K562 (cell line): Measurements from ENCODE around the gene GLIPR1.

Source experiments
- CEBPB ChIP-seq: fragments of 450-650 bp; IDR thresholded peaks from 2 replicates; pipeline ENCODE4 v1.6.1; 2016; ENCODE audit warnings: missing genetic modification characterization, missing compliant biosample characterization
- MTA2 ChIP-seq: fragments of 450-650 bp; IDR thresholded peaks from 2 replicates; pipeline ENCODE4 v1.6.1; 2016; ENCODE audit warnings: low read depth
- ZBTB26 ChIP-seq: fragments of 450-650 bp; formaldehyde crosslinking; IDR thresholded peaks from 2 replicates; pipeline ENCODE4 v1.4.0; 2022; ENCODE audit warnings: missing genetic modification characterization
- TF ChIP-seq, protein P1 (sequence below): sonication (generic); formaldehyde crosslinking; IDR thresholded peaks from 2 replicates; pipeline ENCODE4 v1.8.1; 2023; ENCODE audit warnings: mild to moderate bottlenecking, missing genetic modification reagents

DNA sequence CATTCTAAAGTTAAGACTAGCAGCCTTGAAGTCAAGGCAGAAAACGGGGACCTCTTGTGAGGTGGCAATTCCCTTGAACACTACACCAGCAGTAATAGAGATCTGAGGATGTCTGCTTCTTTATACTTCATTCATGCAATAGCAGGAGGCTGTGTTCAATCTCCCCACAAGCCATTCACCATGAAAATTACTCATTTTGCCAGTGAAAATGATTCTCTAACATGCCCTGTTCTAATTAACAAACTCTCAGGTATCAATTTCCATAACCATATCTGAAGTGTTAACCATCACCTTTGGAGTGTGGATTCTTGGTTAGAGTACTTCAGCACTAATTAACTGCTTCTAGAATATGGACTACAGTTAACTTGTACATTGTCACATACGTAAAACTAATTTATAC lies 3.4 kb upstream of the GLIPR1 start:
- TF ChIP-seq ZBTB26 (CRISPR knock-in tag) (no peak), CEBPB (no peak), MTA2 (no peak)
- TF ChIP-seq, protein P1, sequence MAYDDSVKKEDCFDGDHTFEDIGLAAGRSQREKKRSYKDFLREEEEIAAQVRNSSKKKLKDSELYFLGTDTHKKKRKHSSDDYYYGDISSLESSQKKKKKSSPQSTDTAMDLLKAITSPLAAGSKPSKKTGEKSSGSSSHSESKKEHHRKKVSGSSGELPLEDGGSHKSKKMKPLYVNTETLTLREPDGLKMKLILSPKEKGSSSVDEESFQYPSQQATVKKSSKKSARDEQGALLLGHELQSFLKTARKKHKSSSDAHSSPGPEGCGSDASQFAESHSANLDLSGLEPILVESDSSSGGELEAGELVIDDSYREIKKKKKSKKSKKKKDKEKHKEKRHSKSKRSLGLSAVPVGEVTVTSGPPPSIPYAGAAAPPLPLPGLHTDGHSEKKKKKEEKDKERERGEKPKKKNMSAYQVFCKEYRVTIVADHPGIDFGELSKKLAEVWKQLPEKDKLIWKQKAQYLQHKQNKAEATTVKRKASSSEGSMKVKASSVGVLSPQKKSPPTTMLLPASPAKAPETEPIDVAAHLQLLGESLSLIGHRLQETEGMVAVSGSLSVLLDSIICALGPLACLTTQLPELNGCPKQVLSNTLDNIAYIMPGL = no peak
